Parietal lobe (tissue), 2 donors: ENCODE data around the gene COL21A1. TPM values are rescaled to one million over a fixed set of nuclear protein-coding genes. Genes with fewer than 3 reads are reported as not detected.

ENCODE experiments used
- small RNA-seq: library from RNA; depleted of rRNA; stranded (forward); fragments of <200 nt; gene quantifications from one replicate; pipeline ENCODE3, GENCODE V24; 2014; ENCODE audit warnings: low replicate concordance
- total RNA-seq: library from RNA; depleted of rRNA; stranded (reverse); fragments of >200 nt; gene quantifications from one replicate; pipeline ENCODE4 v1.2.3, GENCODE V29; 2014

COL21A1 gene
- 1.3 TPM for total RNA-seq

DNA sequence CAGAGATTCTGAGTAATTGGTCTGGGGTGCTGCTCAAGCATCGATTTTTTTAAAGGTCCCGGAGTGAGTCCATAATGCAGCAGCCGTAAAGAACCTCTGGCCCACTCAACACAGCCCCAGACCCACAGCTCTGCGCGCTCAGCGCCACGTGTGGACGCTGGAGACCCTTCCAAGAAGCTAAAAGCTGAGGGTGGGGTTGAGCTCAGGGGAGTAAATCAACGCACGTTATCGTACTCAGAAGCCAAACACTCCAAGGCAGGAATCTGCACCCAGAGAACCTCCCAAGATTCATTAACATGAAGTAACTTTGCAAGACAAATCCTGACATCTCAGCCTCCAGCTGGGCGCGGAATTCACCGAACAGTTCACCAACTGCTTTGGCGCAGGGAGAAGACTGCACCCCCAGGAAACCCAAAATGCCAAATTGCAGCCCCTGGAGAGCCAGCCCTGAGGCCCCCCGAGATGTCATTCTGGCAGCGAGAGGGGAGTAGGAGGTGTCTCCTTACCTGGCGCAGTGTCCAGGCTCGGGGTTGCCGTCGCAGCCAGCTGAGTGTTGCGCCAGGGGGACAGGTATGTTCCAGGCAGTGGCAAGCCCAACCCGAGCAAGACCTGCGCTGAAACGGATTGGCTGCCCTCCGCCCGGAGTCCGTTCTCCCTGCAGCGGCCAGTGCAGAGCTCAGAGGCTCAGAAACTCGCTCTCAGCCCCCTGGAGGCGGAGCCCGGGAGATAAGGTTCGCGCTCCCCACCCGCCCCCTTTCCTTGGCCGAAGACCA, at the start of gene COL21A1:
TSS of gene COL21A1 (minus strand) at position 700 of the 773 bp plus-strand sequence. CDS start 64,962 bp downstream, outside the sequence.

Small RNA genes within 50 kb of the gene (small RNA-seq; reads per million reads assigned to genes)
- gene DHFRP6, result not detected
